Endothelial cell of umbilical vein (primary cell): ENCODE results near the gene FUT7. TPM values are rescaled to one million over a fixed set of nuclear protein-coding genes. Genes with fewer than 3 reads are reported as not detected.

ENCODE experiments used
- BruUV-seq: library from RNA; stranded (reverse); fragments of 400-500 nt; replicated peaks from 2 replicates; lab custom pipeline; 2021; lab: Mats Ljungman, UMichigan
- CTCF ChIA-PET: fragments of 300-600, 350-600 bp; sonication (Branson Sonifier 250); formaldehyde crosslinking; loops from one replicate; lab custom pipeline; 2021; ENCODE audit warnings: antibody characterized with exemption, inconsistent platforms; lab: Charles Lee
- POLR2A ChIA-PET: fragments of 300-600, 350-600 bp; sonication (Branson Sonifier 250); formaldehyde crosslinking; loops from one replicate; lab custom pipeline; 2021; ENCODE audit warnings: antibody characterized with exemption, inconsistent platforms; lab: Charles Lee
- DNase-seq: peaks from one replicate; pipeline ENCODE4 v3.0.0-alpha.2; 2011; ENCODE audit warnings: low read depth, low spot score
- FAIRE-seq: peaks from 2 replicates; lab custom pipeline; 2011; peaks lifted over from hg19 to GRCh38; lab: Jason Lieb, UNC
- H2AFZ ChIP-seq: 2 replicates; pipeline ENCODE4 v1.6.0; 2012; ENCODE audit warnings: low read depth, low read length, control low read depth, inconsistent platforms
- H3K27ac ChIP-seq: 2 replicates; pipeline ENCODE4 v1.5.1; 2011; ENCODE audit warnings: low read depth, mild to moderate bottlenecking, control low read depth, low read length, moderate library complexity; ENCODE audit not compliant: insufficient read depth
- H3K27me3 ChIP-seq, 2 experiments: 2 replicates each; pipeline versions ENCODE4 v1.6.0 to v1.6.1; 2011; ENCODE audit warnings: low read length in 2 of 2, mixed read lengths in 1 of 2; ENCODE audit not compliant: control insufficient read depth in 2 of 2, insufficient read depth in 2 of 2
- H3K36me3 ChIP-seq, 2 experiments: 2 replicates in 1 of 2; 3 replicates in 1 of 2; pipeline ENCODE4 v1.5.1; 2011; ENCODE audit warnings: low read length in 2 of 2, mild to moderate bottlenecking in 1 of 2, moderate library complexity in 1 of 2; ENCODE audit not compliant: control insufficient read depth in 2 of 2, insufficient read depth in 2 of 2; ENCODE audit errors: extremely low read depth in 1 of 2
- H3K4me1 ChIP-seq: 3 replicates; pipeline ENCODE4 v1.5.1; 2011; ENCODE audit warnings: mild to moderate bottlenecking, low read length; ENCODE audit not compliant: control insufficient read depth, insufficient read depth; ENCODE audit errors: extremely low read depth
- H3K4me2 ChIP-seq: 2 replicates; pipeline ENCODE4 v1.6.1; 2011; ENCODE audit warnings: low read length, control low read depth, mixed read lengths; ENCODE audit not compliant: insufficient read depth
- H3K4me3 ChIP-seq, 3 experiments: fragments of 200-600 bp in 1 of 3; sonication (generic), shearing (Covaris generic) in 1 of 3; replicated peaks in 1 of 3; 2 replicates each; pipeline ENCODE4 v1.5.1; 2011 to 2016; ENCODE audit warnings: control low read depth in 3 of 3, low read length in 3 of 3, mild to moderate bottlenecking in 2 of 3, inconsistent platforms in 1 of 3, low read depth in 1 of 3, moderate library complexity in 1 of 3; ENCODE audit not compliant: insufficient read depth in 1 of 3
- H3K79me2 ChIP-seq: 2 replicates; pipeline ENCODE4 v1.6.0; 2012; ENCODE audit warnings: low read length, inconsistent platforms; ENCODE audit not compliant: control insufficient read depth, insufficient read depth
- H3K9ac ChIP-seq: replicated peaks from 2 replicates; pipeline ENCODE3; 2011; ENCODE audit warnings: low read length, control low read depth; ENCODE audit not compliant: insufficient read depth; ENCODE audit errors: extremely low read depth
- H3K9me1 ChIP-seq: replicated peaks from 3 replicates; pipeline ENCODE4 v1.6.0; 2011; ENCODE audit warnings: mild to moderate bottlenecking, low read length; ENCODE audit not compliant: control insufficient read depth, insufficient read depth; ENCODE audit errors: extremely low read depth
- H3K9me3 ChIP-seq: replicated peaks from 2 replicates; pipeline ENCODE4 v1.5.1; 2012; ENCODE audit warnings: low read length, inconsistent platforms; ENCODE audit not compliant: control insufficient read depth, insufficient read depth
- H4K20me1 ChIP-seq: replicated peaks from 2 replicates; pipeline ENCODE3; 2011; ENCODE audit warnings: mild to moderate bottlenecking, low read length; ENCODE audit not compliant: control insufficient read depth, insufficient read depth; ENCODE audit errors: extremely low read depth
- CTCF ChIP-seq, 2 donors: IDR thresholded peaks; 1 replicate in 1 of 2; 2 replicates in 1 of 2; pipeline ENCODE4 v1.5.1; 2011; ENCODE audit warnings: low read length in 2 of 2, mild to moderate bottlenecking in 2 of 2, moderate library complexity in 2 of 2, control low read depth in 1 of 2, inconsistent platforms in 1 of 2, low read depth in 1 of 2; ENCODE audit not compliant: insufficient read depth in 1 of 2; ENCODE audit errors: extremely low read depth in 1 of 2
- EZH2 ChIP-seq: IDR thresholded peaks from 2 replicates; pipeline ENCODE4 v1.6.1; 2012; ENCODE audit warnings: borderline replicate concordance, low read depth, mild to moderate bottlenecking, moderate library complexity, low read length, inconsistent platforms; ENCODE audit not compliant: severe bottlenecking
- FOS ChIP-seq: IDR thresholded peaks from 2 replicates; pipeline ENCODE4 v1.6.1; 2011; ENCODE audit warnings: mild to moderate bottlenecking, low read length, moderate library complexity, borderline replicate concordance; ENCODE audit not compliant: insufficient read depth
- GATA2 ChIP-seq: IDR thresholded peaks from 2 replicates; pipeline ENCODE4 v1.7.0; 2011; ENCODE audit warnings: low read depth, mild to moderate bottlenecking, moderate library complexity, mixed read lengths, low read length; ENCODE audit not compliant: insufficient read length, insufficient read depth
- JUN ChIP-seq: IDR thresholded peaks from 2 replicates; pipeline ENCODE4 v1.6.1; 2011; ENCODE audit warnings: borderline replicate concordance, low read depth; ENCODE audit not compliant: insufficient read length, insufficient read depth
- MAX ChIP-seq: IDR thresholded peaks from 2 replicates; pipeline ENCODE4 v1.6.1; 2011; ENCODE audit not compliant: insufficient read depth, insufficient read length
- MYC ChIP-seq: IDR thresholded peaks from one replicate; pipeline ENCODE4 v1.6.1; 2011; ENCODE audit warnings: mild to moderate bottlenecking, low read depth, low read length
- POLR2A ChIP-seq: IDR thresholded peaks from 2 replicates; pipeline ENCODE4 v1.6.1; 2012; ENCODE audit warnings: low read depth, mild to moderate bottlenecking, control low read depth, low read length
- POLR2AphosphoS5 ChIP-seq: IDR thresholded peaks from 2 replicates; pipeline ENCODE4 v1.6.1; 2012; ENCODE audit warnings: low read depth, mild to moderate bottlenecking, control low read depth, low read length, moderate library complexity; ENCODE audit not compliant: insufficient read depth
- dilution Hi-C: fragments of 300-500 bp; cut with MboI; formaldehyde crosslinking; loops from one replicate; pipeline ENCODE4 v1.15.0; 2019; ENCODE audit warnings: low sequenced_read_pairs; ENCODE audit not compliant: extremely low pct_ligation_motif_present
- intact Hi-C: fragments of 100-400 bp; cut with micrococcal nuclease; formaldehyde crosslinking; loops from one replicate; pipeline ENCODE4 v1.10.0; 2022
- polyA plus RNA-seq, 4 experiments: library from polyadenylated mRNA; depleted of rRNA in 3 of 4; stranded (reverse) in 3 of 4; unstranded in 1 of 4; fragments of >200 nt; gene quantifications; 2 replicates each; pipeline versions ENCODE4 v1.2.1 to v1.2.3, GENCODE V29; 2011 to 2012; ENCODE audit warnings: missing spikeins in 1 of 4
- total RNA-seq: library from RNA; stranded (reverse); gene quantifications from 2 replicates; pipeline ENCODE4 v1.2.3, GENCODE V29; 2021

FUT7 gene
- total and polyA plus RNA-seq, 2 donors (not counting 3 experiments of a cell fraction or from before 2014, with no cell fraction given): not detected

GRCh38 chr9:137068539-137069507, 36.9 kb upstream of the FUT7 start:
- H3K4me1 ChIP-seq: peaks cover 11% of the 10 kb centered on the region
- no peak overlapping the region for H3K9ac ChIP-seq
- peak overlapping the region in 1 of 3 experiments; percentile 49 for H3K4me3 ChIP-seq
- CTCF ChIA-PET: interaction anchor here (1.0 to 8.0 kb wide), 11 partner anchors 8 to 289 kb away, joined by 3 to 152 read pairs (median 4); partner anchors contain the start of genes ABCA2, MAN1B1, NPDC1 and RNF224
- H4K20me1 ChIP-seq: no peaks in the 10 kb centered on the region
- BruUV-seq: no TSS peak
- no peaks in the 10 kb centered on the region for H3K9me3 ChIP-seq
- H3K27ac ChIP-seq: no peak overlapping the region
- dilution Hi-C loops (no loop called here), intact Hi-C loops (no loop called here)
- H3K36me3 ChIP-seq: no peaks in the 10 kb centered on the region
- FAIRE-seq (no peak), DNase-seq (no peak)
- TF ChIP-seq GATA2: no peak
- no peak for TF ChIP-seq EZH2
- TF ChIP-seq POLR2AphosphoS5: no peak
- no peak for TF ChIP-seq CTCF (IDR thresholded peaks at IDR 0.05; ENCODE audit: extremely low read depth in 1 of 2, insufficient read depth in 1 of 2, low read depth in 1 of 2, low read length in 2 of 2)
- TF ChIP-seq MAX: no peak
- TF ChIP-seq JUN: no peak
- TF ChIP-seq FOS: no peak
- no peak for TF ChIP-seq MYC
- TF ChIP-seq POLR2A: no peak
- H3K79me2 ChIP-seq: peaks cover 9% of the 10 kb centered on the region
- peak overlapping the region; percentile 69 for H3K4me2 ChIP-seq
- no peaks in the 10 kb centered on the region for H3K9me1 ChIP-seq
- no peaks in the 10 kb centered on the region for H3K27me3 ChIP-seq
- H2AFZ ChIP-seq: no peak overlapping the region
- POLR2A ChIA-PET: no interaction called here
